Midbrain (tissue), 1 donor: Measurements from ENCODE around the gene C6orf62.
"Not testable (repeated sequence)": the region's sequence is repeated elsewhere in the genome, so short reads cannot be mapped to it uniquely, and the experiment has no call there.

Experiments
- DNase-seq: peaks from one replicate; lab custom pipeline; 2025; lab: John Stamatoyannopoulos, UW

C6orf62 gene

GRCh38 chr6:24743265-24743943 lies 24.4 kb upstream of the C6orf62 start:
- peak; percentile 14 for DNase-seq

- DNase-seq: no peak
Measured at GRCh38 chr6:24742216-24742738, 23.3 kb upstream of the C6orf62 start.

- no peak for DNase-seq
Measured at GRCh38 chr6:24740861-24741260, 21.9 kb upstream of the C6orf62 start.

GRCh38 chr6:24738741-24739140 lies 19.8 kb upstream of the C6orf62 start:
- no peak for DNase-seq

- not testable (repeated sequence) for DNase-seq
Measured at GRCh38 chr6:24734710-24735109, 15.8 kb upstream of the C6orf62 start.

- DNase-seq: no peak
Measured at GRCh38 chr6:24734166-24734565, 15.2 kb upstream of the C6orf62 start.

GRCh38 chr6:24731456-24732134 lies 12.6 kb upstream of the C6orf62 start:
- not testable (repeated sequence) for DNase-seq

GRCh38 chr6:24730653-24731052 lies 11.7 kb upstream of the C6orf62 start:
- not testable (repeated sequence) for DNase-seq

- DNase-seq: no peak
Measured at GRCh38 chr6:24723270-24723669, 4.3 kb upstream of the C6orf62 start.

GRCh38 chr6:24721461-24722215 lies 2.7 kb upstream of the C6orf62 start:
- peak; percentile 95 for DNase-seq

- DNase-seq: peak; percentile 100
Measured at GRCh38 chr6:24720604-24721460, 1.9 kb upstream of the C6orf62 start.

- no peak for DNase-seq
Measured at GRCh38 chr6:24720131-24720603, 1.2 kb upstream of the C6orf62 start.

GRCh38 chr6:24718449-24719124 lies 367 bp downstream of the C6orf62 start:
- no peak for DNase-seq

- DNase-seq: not testable (repeated sequence)
Measured at GRCh38 chr6:24716602-24717148, 2.3 kb downstream of the C6orf62 start.

GRCh38 chr6:24710519-24711303 lies 8.2 kb downstream of the C6orf62 start:
- DNase-seq: no peak

- no peak for DNase-seq
Measured at GRCh38 chr6:24709014-24709711, 9.8 kb downstream of the C6orf62 start.

GRCh38 chr6:24708612-24709011 lies 10.3 kb downstream of the C6orf62 start:
- no peak for DNase-seq

- DNase-seq: no peak
Measured at GRCh38 chr6:24704468-24704867, 14.5 kb downstream of the C6orf62 start.

GRCh38 chr6:24702720-24703282 lies 16.2 kb downstream of the C6orf62 start:
- no peak for DNase-seq
